D721Med (cell line): ENCODE results near the gene PAK1.

Experiments used
- DNase-seq: peaks from one replicate; pipeline ENCODE4 v3.0.0; 2011; ENCODE audit warnings: low spot score; ENCODE audit not compliant: insufficient read length
- FAIRE-seq: peaks from 2 replicates; lab custom pipeline; 2011; peaks lifted over from hg19 to GRCh38; lab: Jason Lieb, UNC
- CTCF ChIP-seq: IDR thresholded peaks from 2 replicates; pipeline ENCODE4 v1.5.1; 2012; ENCODE audit warnings: mild to moderate bottlenecking, control low read depth; ENCODE audit not compliant: insufficient read depth; ENCODE audit errors: missing control alignments

PAK1 gene

GRCh38 chr11:77428598-77428997, 45.3 kb downstream of the PAK1 start:
- FAIRE-seq (no peak), DNase-seq (no peak)
- no peak for TF ChIP-seq CTCF

- FAIRE-seq, result no peak
- DNase-seq, result no peak
- TF ChIP-seq CTCF, result no peak
Observed at GRCh38 chr11:77425346-77425745, 48.5 kb downstream of the PAK1 start.

GRCh38 chr11:77424644-77425043, 49.2 kb downstream of the PAK1 start:
- FAIRE-seq, result no peak
- DNase-seq, result no peak
- TF ChIP-seq CTCF, result no peak

- no peak for FAIRE-seq
- DNase-seq, result no peak
- TF ChIP-seq CTCF, result no peak
Observed at GRCh38 chr11:77423624-77424023, 50.3 kb downstream of the PAK1 start.

GRCh38 chr11:77422687-77423086, 51.2 kb downstream of the PAK1 start:
- DNase-seq, result no peak
- FAIRE-seq, result no peak

GRCh38 chr11:77421041-77421723, 52.7 kb downstream of the PAK1 start:
- FAIRE-seq, result no peak
- TF ChIP-seq CTCF, result no peak
- DNase-seq, result no peak

More at GRCh38 chr11:77422687-77423086, 51.2 kb downstream of the PAK1 start:
- TF ChIP-seq CTCF, result no peak

- FAIRE-seq (no peak), DNase-seq (no peak)
- TF ChIP-seq CTCF, result no peak
Observed at GRCh38 chr11:77418971-77419597, 54.8 kb downstream of the PAK1 start.
